Peyer's patch (tissue), 4 donors: ENCODE measurements around the gene TGDS. TPM values are rescaled to one million over a fixed set of nuclear protein-coding genes. Genes with fewer than 3 reads are reported as not detected.

ENCODE experiments used
- DNase-seq, 3 donors: peaks; one replicate each; pipeline ENCODE4 v3.0.0-alpha.2; 2017 to 2019
- H3K27ac ChIP-seq, 4 donors: fragments of 200-600 bp; sonication (generic); one replicate each; pipeline ENCODE4 v1.5.1; 2016 to 2019
- H3K27me3 ChIP-seq, 2 donors: fragments of 200-600 bp; sonication (generic); one replicate each; pipeline ENCODE4 v1.5.1; 2019
- H3K36me3 ChIP-seq, 3 donors: fragments of 200-600 bp; sonication (generic); one replicate each; pipeline ENCODE4 v1.5.1; 2016 to 2019
- H3K4me1 ChIP-seq, 4 donors: fragments of 200-600 bp; sonication (generic); one replicate each; pipeline ENCODE4 v1.5.1; 2016 to 2019
- H3K4me3 ChIP-seq, 4 donors: fragments of 200-600 bp; sonication (generic); 1 replicate in 3 of 4; 2 replicates in 1 of 4; pipeline ENCODE4 v1.5.1; 2016 to 2019; ENCODE audit warnings: mild to moderate bottlenecking in 1 of 4
- H3K9me3 ChIP-seq, 4 donors: fragments of 200-600 bp; sonication (generic); one replicate each; pipeline ENCODE4 v1.5.1; 2016 to 2019; ENCODE audit warnings: mild to moderate bottlenecking in 1 of 4
- CTCF ChIP-seq, 6 experiments: fragments of 450-650 bp in 4 of 6; fragments of 200-600 bp in 2 of 6; sonication (generic) in 1 of 6; IDR thresholded peaks; one replicate each; pipeline ENCODE4 v1.5.1; 2017 to 2019; ENCODE audit warnings: antibody characterized with exemption in 6 of 6, mild to moderate bottlenecking in 3 of 6, moderate library complexity in 1 of 6
- POLR2A ChIP-seq, 2 donors: fragments of 450-650 bp; IDR thresholded peaks; one replicate each; pipeline ENCODE4 v1.5.1; 2017; ENCODE audit warnings: antibody characterized with exemption in 2 of 2, mild to moderate bottlenecking in 2 of 2, moderate library complexity in 2 of 2
- total RNA-seq, 4 donors: library from RNA; depleted of rRNA; stranded (reverse); fragments of >200 nt; gene quantifications; one replicate each; pipeline ENCODE4 v1.1.0, GENCODE V29; 2016

TGDS gene
- total RNA-seq, 4 donors from 2014 or later: 4.9 to 30.5 (median 11.4) TPM

GRCh38 chr13:94632226-94632980 is 36.5 kb upstream of the TGDS start:
- Histone ChIP-seq H3K27ac (no peak overlapping the region), H3K27me3 (no peaks in the 10 kb centered on the region), H3K36me3 (no peaks in the 10 kb centered on the region), H3K9me3 (no peaks in the 10 kb centered on the region), H3K4me3 (no peak overlapping the region), H3K4me1 (no peaks in the 10 kb centered on the region)
- DNase-seq: no peak
- TF ChIP-seq CTCF (IDR thresholded peaks at IDR 0.05) (no peak), POLR2A (IDR thresholded peaks at IDR 0.05) (no peak)

- H3K36me3 ChIP-seq: no peaks in the 10 kb centered on the region
- H3K27ac ChIP-seq: no peak overlapping the region
- no peak for DNase-seq
- TF ChIP-seq CTCF (IDR thresholded peaks at IDR 0.05): no peak
- TF ChIP-seq POLR2A (IDR thresholded peaks at IDR 0.05): no peak
- no peak overlapping the region for H3K4me3 ChIP-seq
- H3K4me1 ChIP-seq: no peaks in the 10 kb centered on the region
- H3K9me3 ChIP-seq: no peaks in the 10 kb centered on the region
- H3K27me3 ChIP-seq: no peaks in the 10 kb centered on the region
These were observed 34.9 kb upstream of the TGDS start for GRCh38 chr13:94630858-94631257.

GRCh38 chr13:94623316-94623715 is 27.4 kb upstream of the TGDS start:
- H3K27ac ChIP-seq: no peak overlapping the region
- H3K4me3 ChIP-seq: no peak overlapping the region
- H3K4me1 ChIP-seq: no peaks in the 10 kb centered on the region
- H3K36me3 ChIP-seq: peaks cover 0 to 15% (median 0%) of the 10 kb centered on the region in 3 donors
- H3K9me3 ChIP-seq: no peaks in the 10 kb centered on the region
- no peaks in the 10 kb centered on the region for H3K27me3 ChIP-seq
- DNase-seq: no peak
- TF ChIP-seq CTCF (IDR thresholded peaks at IDR 0.05): no peak
- no peak for TF ChIP-seq POLR2A (IDR thresholded peaks at IDR 0.05)

- H3K36me3 ChIP-seq: peaks cover 0 to 15% (median 0%) of the 10 kb centered on the region in 3 donors
- no peak for DNase-seq
- H3K9me3 ChIP-seq: no peaks in the 10 kb centered on the region
- no peaks in the 10 kb centered on the region for H3K4me1 ChIP-seq
- TF ChIP-seq POLR2A (IDR thresholded peaks at IDR 0.05): no peak
- no peaks in the 10 kb centered on the region for H3K27me3 ChIP-seq
- H3K4me3 ChIP-seq: no peak overlapping the region
- H3K27ac ChIP-seq: no peak overlapping the region
These were observed 26.4 kb upstream of the TGDS start for GRCh38 chr13:94622344-94622743.

GRCh38 chr13:94620286-94620896 is 24.4 kb upstream of the TGDS start:
- H3K27ac ChIP-seq: no peak overlapping the region
- TF ChIP-seq POLR2A (IDR thresholded peaks at IDR 0.05) (no peak), CTCF (IDR thresholded peaks at IDR 0.05) (peak in 4 of 6 experiments; percentile 28 to 67 (median 62))
- no peaks in the 10 kb centered on the region for H3K27me3 ChIP-seq
- no peak for DNase-seq
- H3K9me3 ChIP-seq: no peaks in the 10 kb centered on the region
- H3K4me1 ChIP-seq: no peaks in the 10 kb centered on the region
- H3K36me3 ChIP-seq: peaks cover 0 to 15% (median 0%) of the 10 kb centered on the region in 3 donors
- no peak overlapping the region for H3K4me3 ChIP-seq

- no peaks in the 10 kb centered on the region for H3K4me1 ChIP-seq
- peaks cover 0 to 3% (median 0%) of the 10 kb centered on the region in 3 donors for H3K36me3 ChIP-seq
- H3K27ac ChIP-seq: no peak overlapping the region
- no peaks in the 10 kb centered on the region for H3K9me3 ChIP-seq
- H3K27me3 ChIP-seq: no peaks in the 10 kb centered on the region
- no peak for DNase-seq
- H3K4me3 ChIP-seq: no peak overlapping the region
- peak in 5 of 6 experiments; percentile 46 to 77 (median 73) for TF ChIP-seq CTCF (IDR thresholded peaks at IDR 0.05)
- no peak for TF ChIP-seq POLR2A (IDR thresholded peaks at IDR 0.05)
These were observed 21.5 kb upstream of the TGDS start for GRCh38 chr13:94617389-94618000.
